Measurements from ENCODE around the gene GNPDA2.

The GNPDA2 gene

DNA sequence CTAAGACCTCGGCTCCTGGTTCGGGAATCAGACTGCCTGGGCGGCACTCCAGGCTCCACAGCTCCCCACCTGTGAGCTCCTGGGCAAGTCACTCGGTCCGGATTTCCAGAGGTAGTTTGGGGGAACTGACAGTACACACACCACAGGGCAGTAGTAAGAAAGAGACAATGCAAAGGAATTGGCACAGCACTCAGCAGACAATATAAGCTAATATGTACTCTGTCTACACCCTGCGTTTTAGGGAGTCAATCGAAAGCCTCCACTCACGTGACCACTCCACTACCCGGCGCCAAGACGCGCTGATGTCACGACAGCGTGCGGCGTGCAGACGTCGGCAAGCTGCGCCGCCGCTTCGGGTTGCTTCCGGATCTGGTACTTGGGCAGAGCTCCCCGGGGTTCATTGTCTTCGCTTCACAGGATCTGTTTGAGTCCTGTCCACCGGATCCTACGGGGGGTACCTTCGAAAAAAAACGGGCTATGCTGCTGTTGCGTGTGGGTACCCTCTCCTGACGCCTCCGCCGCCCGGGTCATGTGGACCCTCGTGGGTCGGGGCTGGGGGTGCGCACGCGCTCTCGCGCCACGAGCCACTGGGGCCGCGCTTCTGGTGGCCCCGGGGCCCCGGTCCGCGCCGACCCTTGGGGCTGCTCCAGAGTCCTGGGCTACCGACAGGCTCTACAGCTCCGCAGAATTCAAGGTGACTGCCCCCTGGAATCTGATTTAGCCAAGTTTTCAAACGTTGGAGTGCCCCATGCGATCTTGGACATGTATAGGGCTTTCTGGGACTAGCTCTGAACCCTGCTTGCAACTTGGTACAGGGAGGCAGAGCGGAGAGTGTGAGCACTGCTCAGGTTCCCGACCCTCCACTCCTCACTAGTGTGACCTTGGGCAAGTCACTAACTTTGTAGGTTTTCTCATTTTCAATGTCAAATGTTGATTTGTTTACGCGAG, 48.0 kb downstream of the GNPDA2 start, which contains the start of gene GUF1:
GUF1 (plus strand) TSS at position 327 of the 948 bp plus-strand sequence; CDS start at position 530, 203 bp downstream.
- peak; percentile 43 for DNase-seq

DNA sequence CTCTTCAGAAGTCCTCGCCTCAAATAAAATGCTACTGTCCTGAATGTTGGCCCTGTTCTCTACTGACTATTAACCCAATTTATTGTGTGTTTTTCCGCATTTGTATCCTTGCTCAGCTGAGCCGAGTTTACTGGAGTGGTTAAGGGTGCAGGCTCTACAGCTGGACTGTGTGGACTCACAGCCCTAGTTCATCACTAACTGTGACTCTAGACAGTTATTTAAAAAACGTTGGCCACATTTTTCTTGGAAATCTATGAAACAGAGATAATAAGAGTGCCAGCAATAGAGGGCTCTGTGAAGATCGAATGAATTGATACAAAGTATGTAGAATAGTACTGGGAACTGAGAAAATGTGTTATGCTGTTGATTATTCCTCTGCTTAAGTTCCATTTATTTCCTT, 51.0 kb downstream of the GNPDA2 start:
- no peak for DNase-seq

DNA sequence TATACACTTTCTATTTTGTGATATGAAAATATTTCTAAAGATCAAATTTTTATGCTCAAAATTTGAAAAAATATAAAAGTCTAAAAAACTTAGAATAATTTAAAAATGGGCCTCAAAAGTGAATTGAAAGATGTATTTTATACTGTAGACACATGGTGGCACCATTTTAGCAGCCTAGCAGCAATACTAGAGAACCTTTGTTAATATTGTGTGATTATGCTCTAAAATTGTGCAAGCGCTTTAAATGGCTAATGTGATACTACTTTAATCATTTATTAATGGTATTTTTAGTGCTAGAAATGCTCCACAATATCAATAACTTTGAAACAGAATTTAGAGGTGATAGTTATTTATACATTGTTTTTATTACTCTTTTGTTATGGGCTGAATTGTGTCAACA, 51.9 kb downstream of the GNPDA2 start:
- no peak for DNase-seq

DNA sequence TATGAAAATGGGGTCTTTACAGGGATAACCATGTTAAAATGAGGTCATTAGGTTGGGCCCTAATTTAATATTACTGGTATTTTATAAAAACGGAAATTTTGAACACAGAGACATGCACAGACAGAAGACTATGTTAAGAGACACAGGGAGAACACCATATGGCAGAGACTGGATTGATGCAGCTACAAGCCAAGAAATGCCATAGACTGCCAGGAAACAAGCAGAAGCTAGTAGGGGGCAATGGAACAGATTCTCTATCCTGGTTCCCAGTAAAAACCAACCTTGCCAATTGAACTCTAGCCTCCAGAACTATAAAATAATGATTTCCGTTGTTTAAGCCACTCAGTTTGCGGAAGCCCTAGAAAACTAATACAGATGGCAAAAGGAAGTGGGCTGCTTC, 54.7 kb downstream of the GNPDA2 start:
- no peak for DNase-seq

DNA sequence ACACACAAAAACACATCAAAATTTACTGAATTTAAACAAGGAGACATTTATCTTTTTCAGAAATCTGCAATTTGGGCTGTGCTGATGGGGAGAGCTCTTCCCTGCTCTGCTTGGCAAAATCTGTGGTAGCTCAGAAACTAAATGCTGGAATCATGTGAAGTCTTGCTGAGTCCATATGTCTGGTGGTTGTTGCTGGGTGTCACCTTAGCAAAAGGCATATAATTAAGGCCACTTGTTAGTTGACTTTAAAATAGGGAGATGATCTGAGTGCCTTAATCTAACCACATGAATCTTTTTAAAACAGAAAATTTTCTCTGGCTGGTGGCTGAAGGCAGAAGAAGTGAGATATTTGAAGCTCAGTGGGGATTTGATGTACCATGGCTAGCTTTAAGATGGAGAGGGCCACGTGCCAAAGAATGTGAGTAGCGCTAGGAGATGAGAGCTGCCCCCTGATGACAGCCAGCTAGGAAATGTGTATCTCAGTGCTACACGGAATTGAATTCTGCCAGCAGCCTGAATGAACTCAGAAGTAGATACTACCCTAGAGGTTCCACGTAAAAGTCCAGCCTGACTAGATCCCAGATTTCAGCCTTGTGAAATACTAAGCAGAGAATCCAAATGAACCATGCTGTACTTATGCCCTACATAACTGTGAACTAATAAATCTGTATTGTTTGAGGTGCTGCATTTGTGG, 55.7 kb downstream of the GNPDA2 start:
- no peak for DNase-seq

DNA sequence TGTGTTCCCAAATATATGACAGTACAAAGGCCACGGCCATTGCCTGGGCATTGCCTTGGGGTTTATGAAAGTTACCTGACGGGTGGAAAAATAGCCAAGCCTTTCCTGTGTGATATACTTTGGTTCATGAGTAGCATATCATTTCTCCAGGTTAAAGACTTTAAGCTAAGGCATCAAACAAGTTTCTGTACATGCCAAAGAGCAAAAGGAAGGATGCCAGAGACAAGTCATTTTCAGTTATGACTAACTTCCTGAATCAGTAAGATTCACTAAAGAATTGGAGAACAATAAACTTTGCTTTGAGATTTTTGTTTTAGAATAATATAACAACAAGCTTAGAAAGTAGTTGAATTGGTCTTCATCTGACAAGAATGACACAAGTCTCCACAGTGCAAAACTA, 57.8 kb downstream of the GNPDA2 start:
- no peak for DNase-seq

DNA sequence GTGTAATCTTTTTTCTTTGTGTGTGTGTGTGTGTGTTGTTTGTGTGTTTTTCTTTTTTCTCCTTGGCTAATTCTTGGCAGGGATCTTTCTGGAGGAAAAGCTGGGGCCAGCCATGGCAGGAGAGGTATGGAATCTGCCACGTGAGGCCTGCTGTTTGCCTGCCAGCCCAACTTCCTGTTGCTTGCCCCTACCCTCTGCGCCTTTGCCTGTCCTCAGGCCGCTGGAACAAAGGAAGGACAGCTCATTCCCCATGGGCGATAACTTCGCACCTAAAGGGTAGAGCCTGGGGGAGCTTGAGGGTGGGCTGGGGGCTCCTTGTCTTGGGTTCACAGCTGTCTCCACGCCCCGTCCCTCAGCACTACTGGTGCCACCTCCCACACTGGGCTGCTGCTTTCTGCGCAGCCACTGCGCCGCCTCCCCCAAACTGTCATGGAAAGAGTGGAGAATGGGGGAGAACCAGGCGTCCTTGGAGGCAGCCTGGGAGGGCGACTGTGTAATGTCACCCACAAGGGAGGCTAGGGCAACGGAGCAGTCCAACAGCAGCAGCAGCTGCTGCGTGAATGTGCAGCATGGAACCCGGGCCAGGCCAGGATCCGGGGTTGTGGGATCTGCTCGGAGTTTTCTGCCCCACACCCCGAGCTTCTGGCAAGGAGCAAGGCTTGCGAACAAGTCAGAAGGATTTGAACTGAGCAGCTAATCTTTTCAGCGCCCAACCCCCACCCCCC, 62.7 kb downstream of the GNPDA2 start:
- DNase-seq = no peak

DNA sequence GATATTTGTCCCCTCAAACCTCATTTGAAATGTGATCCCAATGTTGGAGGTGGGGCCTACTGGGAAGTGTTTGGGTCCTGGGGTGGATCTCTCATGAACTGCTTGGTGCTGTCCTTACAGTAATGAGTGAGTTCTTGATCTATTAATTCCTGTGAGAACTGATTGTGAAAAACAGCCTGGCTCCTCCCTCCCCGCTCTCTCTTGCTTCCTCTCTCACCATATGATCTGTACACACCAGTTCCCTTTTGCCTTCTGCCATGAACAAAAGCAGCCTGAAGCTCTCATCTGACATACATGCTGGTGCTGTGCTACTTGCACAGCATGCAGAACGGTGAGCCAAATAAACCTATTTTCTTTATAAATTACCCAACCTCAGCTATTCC, 63.7 kb downstream of the GNPDA2 start:
- no peak for DNase-seq

DNA sequence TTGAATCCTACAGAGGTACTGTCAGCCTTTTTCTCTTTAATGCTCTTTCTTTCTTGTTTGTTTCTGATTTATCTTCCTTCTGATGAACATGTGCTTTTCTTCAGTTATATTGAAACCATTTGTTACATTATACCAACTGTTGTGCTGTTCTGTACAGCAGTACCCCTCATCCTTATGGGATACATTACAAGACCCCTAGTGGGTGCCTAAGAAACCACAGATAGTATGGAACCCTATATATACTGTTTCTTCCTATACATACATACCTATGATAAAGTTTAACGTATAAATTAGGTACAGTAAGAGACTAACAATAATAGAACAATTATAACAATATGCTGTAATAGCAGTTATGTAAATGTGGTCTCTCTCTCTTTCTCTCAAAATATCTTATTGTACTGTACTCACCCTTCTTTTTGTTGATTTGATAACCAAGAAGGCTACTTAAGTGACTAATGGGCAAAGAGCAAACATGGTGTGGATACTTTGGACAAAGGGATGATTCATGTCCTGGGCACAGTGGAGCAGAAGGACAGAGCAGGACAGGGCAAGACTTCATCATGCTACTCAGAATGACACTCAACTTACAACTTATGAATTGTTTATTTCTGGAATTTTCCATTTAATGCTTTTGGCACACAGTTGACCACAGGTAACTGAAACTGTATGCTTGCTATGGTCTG, 64.3 kb downstream of the GNPDA2 start:
- DNase-seq = no peak

DNA sequence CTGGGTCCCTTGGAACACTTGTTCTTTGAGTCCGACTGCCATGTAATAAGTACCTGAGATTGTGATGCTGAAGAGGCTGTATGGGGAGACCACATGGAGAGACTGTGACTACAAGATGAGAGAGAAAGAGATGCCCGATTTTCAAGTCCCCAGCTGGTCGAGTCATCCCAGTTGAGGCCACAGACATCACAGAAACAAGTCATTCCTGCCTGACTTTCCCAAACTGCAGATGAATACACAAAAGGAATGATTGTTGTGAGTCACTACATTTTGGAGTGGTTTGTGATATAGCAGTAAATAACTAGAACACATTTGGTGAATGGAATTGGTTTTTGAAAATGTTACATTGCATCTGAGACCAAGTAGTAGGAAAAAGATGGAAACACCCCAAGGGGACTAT, 66.0 kb downstream of the GNPDA2 start:
- DNase-seq = no peak

DNA sequence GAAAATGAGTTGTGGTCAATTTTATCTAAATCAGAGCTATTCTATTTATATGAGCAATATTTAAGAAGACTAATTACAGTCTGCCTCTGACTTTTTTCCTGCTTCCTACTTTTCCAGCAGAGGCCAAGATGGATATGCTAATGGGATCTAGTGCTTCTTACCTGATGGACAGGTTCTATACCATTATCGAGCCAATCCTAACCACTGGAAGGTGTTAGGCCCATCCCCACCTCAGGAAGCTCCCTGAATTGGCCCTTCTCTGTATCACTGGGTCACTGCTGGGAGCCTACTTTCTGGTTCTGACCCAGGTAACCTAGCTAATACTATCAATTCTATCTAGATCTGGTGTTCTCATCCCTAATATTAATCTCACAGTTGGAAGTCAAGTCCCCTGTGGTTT, 74.4 kb downstream of the GNPDA2 start:
- no peak for DNase-seq

Measured in NCI-H1417 treated with DMSO at 0.1 percent for 48 hours (cell line).